Astrocyte (in vitro differentiated cells and primary cell): ENCODE data around the gene PROSER2. TPM values are rescaled to one million over a fixed set of nuclear protein-coding genes. Genes with fewer than 3 reads are reported as not detected.

ENCODE experiments used
- DNase-seq: peaks from one replicate; pipeline ENCODE4 v3.0.0-alpha.2; 2010; ENCODE audit warnings: low read depth
- FAIRE-seq: peaks from 2 replicates; lab custom pipeline; 2011; peaks lifted over from hg19 to GRCh38; lab: Jason Lieb, UNC
- H2AFZ ChIP-seq: 2 replicates; pipeline ENCODE4 v1.6.0; 2012; ENCODE audit warnings: low read depth, low read length, inconsistent platforms
- H3K27ac ChIP-seq: 2 replicates; pipeline ENCODE4 v1.5.1; 2011; ENCODE audit warnings: low read depth, low read length, inconsistent platforms
- H3K27me3 ChIP-seq: 2 replicates; pipeline ENCODE4 v1.6.0; 2011; ENCODE audit warnings: low read length, inconsistent platforms; ENCODE audit not compliant: insufficient read depth
- H3K36me3 ChIP-seq: 2 replicates; pipeline ENCODE4 v1.5.1; 2011; ENCODE audit warnings: low read length, inconsistent platforms; ENCODE audit not compliant: insufficient read depth
- H3K4me1 ChIP-seq: 2 replicates; pipeline ENCODE4 v1.5.1; 2011; ENCODE audit warnings: low read length, inconsistent platforms; ENCODE audit not compliant: insufficient read depth
- H3K4me2 ChIP-seq: 2 replicates; pipeline ENCODE4 v1.6.0; 2012; ENCODE audit warnings: low read length, inconsistent platforms
- H3K4me3 ChIP-seq: 2 replicates; pipeline ENCODE4 v1.5.1; 2011; ENCODE audit warnings: low read depth, mild to moderate bottlenecking, low read length, inconsistent platforms; ENCODE audit not compliant: insufficient read depth
- H3K79me2 ChIP-seq: 2 replicates; pipeline ENCODE4 v1.6.0; 2012; ENCODE audit warnings: mild to moderate bottlenecking, low read length, inconsistent platforms; ENCODE audit not compliant: insufficient read depth
- H3K9ac ChIP-seq: 2 replicates; pipeline ENCODE4 v1.6.0; 2012; ENCODE audit warnings: mild to moderate bottlenecking, low read length, inconsistent platforms
- H3K9me3 ChIP-seq: 2 replicates; pipeline ENCODE4 v1.5.1; 2012; ENCODE audit warnings: low read depth, mild to moderate bottlenecking, low read length, inconsistent platforms; ENCODE audit not compliant: insufficient read depth
- H4K20me1 ChIP-seq: 2 replicates; pipeline ENCODE4 v1.6.0; 2012; ENCODE audit warnings: low read length, inconsistent platforms; ENCODE audit not compliant: insufficient read depth
- H3K27ac Mint-ChIP-seq: one replicate; pipeline ENCODE4 v1.8.0; 2021; ENCODE audit warnings: mild to moderate bottlenecking, mixed read lengths; ENCODE audit not compliant: unreplicated experiment
- H3K27me3 Mint-ChIP-seq: one replicate; pipeline ENCODE4 v1.8.0; 2021; ENCODE audit warnings: low read depth, mixed read lengths; ENCODE audit not compliant: unreplicated experiment
- H3K36me3 Mint-ChIP-seq: one replicate; pipeline ENCODE4 v1.8.0; 2021; ENCODE audit warnings: low read depth, mixed read lengths; ENCODE audit not compliant: unreplicated experiment
- H3K4me1 Mint-ChIP-seq: one replicate; pipeline ENCODE4 v1.8.0; 2021; ENCODE audit warnings: low read depth, mixed read lengths; ENCODE audit not compliant: unreplicated experiment
- H3K4me3 Mint-ChIP-seq: one replicate; pipeline ENCODE4 v1.8.0; 2021; ENCODE audit warnings: mild to moderate bottlenecking, moderate library complexity, mixed read lengths; ENCODE audit not compliant: unreplicated experiment
- H3K9me3 Mint-ChIP-seq: one replicate; pipeline ENCODE4 v1.8.0; 2021; ENCODE audit warnings: mild to moderate bottlenecking, mixed read lengths; ENCODE audit not compliant: unreplicated experiment
- CTCF ChIP-seq: IDR thresholded peaks from 2 replicates; pipeline ENCODE4 v1.5.1; 2011; ENCODE audit warnings: low read depth, mild to moderate bottlenecking, inconsistent platforms, low read length, moderate library complexity; ENCODE audit not compliant: insufficient read depth
- EZH2 ChIP-seq: IDR thresholded peaks from 2 replicates; pipeline ENCODE4 v1.6.1; 2012; ENCODE audit warnings: mild to moderate bottlenecking, low read length, inconsistent platforms; ENCODE audit not compliant: insufficient read depth
- total RNA-seq: library from RNA; stranded (reverse); gene quantifications from 2 replicates; pipeline ENCODE4 v1.2.1, GENCODE V29; 2021

PROSER2 gene
- total RNA-seq, 1 donor from 2014 or later: 12.1 TPM

GRCh38 chr10:11782793-11783557, 40.2 kb upstream of the PROSER2 start:
- Mint-ChIP-seq H3K4me1 (no peaks in the 10 kb centered on the region), H3K4me3 (no peak overlapping the region), H3K9me3 (peaks cover 8% of the 10 kb centered on the region), H3K27ac (no peak overlapping the region), H3K27me3 (peaks cover 13% of the 10 kb centered on the region), H3K36me3 (no peaks in the 10 kb centered on the region)
- Histone ChIP-seq H2AFZ (no peak overlapping the region), H3K79me2 (no peaks in the 10 kb centered on the region), H3K9ac (no peak overlapping the region), H3K27me3 (no peaks in the 10 kb centered on the region), H4K20me1 (no peaks in the 10 kb centered on the region), H3K36me3 (no peaks in the 10 kb centered on the region), H3K4me1 (no peaks in the 10 kb centered on the region), H3K27ac (no peak overlapping the region), H3K9me3 (no peaks in the 10 kb centered on the region), H3K4me3 (no peak overlapping the region), H3K4me2 (no peak overlapping the region)
- peak; percentile 22 for DNase-seq
- TF ChIP-seq EZH2 (no peak), CTCF (peak; percentile 77)
- peak; percentile 20 for FAIRE-seq

GRCh38 chr10:11783558-11783865, 39.6 kb upstream of the PROSER2 start:
- no peak for FAIRE-seq

More at GRCh38 chr10:11783558-11783865, 39.6 kb upstream of the PROSER2 start:
- H3K36me3 ChIP-seq: no peaks in the 10 kb centered on the region
- Mint-ChIP-seq H3K4me3 (no peak overlapping the region), H3K4me1 (no peaks in the 10 kb centered on the region), H3K27ac (no peak overlapping the region), H3K9me3 (peaks cover 8% of the 10 kb centered on the region), H3K27me3 (peaks cover 17% of the 10 kb centered on the region), H3K36me3 (no peaks in the 10 kb centered on the region)
- no peak overlapping the region for H2AFZ ChIP-seq
- H3K4me3 ChIP-seq: no peak overlapping the region
- no peak for DNase-seq
- no peaks in the 10 kb centered on the region for H3K9me3 ChIP-seq
- H3K27ac ChIP-seq: no peak overlapping the region
- H3K79me2 ChIP-seq: no peaks in the 10 kb centered on the region
- no peaks in the 10 kb centered on the region for H3K27me3 ChIP-seq
- no peaks in the 10 kb centered on the region for H3K4me1 ChIP-seq
- TF ChIP-seq EZH2: no peak
- TF ChIP-seq CTCF: no peak
- no peak overlapping the region for H3K4me2 ChIP-seq
- H4K20me1 ChIP-seq: no peaks in the 10 kb centered on the region
- H3K9ac ChIP-seq: no peak overlapping the region
